GM12878 (cell line): ENCODE measurements around the gene AARSD1.

Source experiments
- BCLAF1 ChIP-seq: fragments of 450-650 bp; IDR thresholded peaks from 2 replicates; pipeline ENCODE4 v1.6.1; 2017; ENCODE audit warnings: antibody characterized with exemption, mild to moderate bottlenecking, moderate library complexity
- POLR2AphosphoS5 ChIP-seq: IDR thresholded peaks from 2 replicates; pipeline ENCODE4 v1.6.1; 2011; ENCODE audit warnings: mild to moderate bottlenecking, low read length, inconsistent platforms
- SMC3 ChIP-seq: IDR thresholded peaks from 2 replicates; pipeline ENCODE4 v1.6.1; 2011; ENCODE audit warnings: low read length, improper control_type of control experiment, borderline replicate concordance
- TF ChIP-seq, protein P1 (sequence below): fragments of 450-650 bp; formaldehyde crosslinking; IDR thresholded peaks from 2 replicates; pipeline ENCODE4 v1.4.0; 2022; ENCODE audit warnings: mild to moderate bottlenecking, moderate library complexity
- TF ChIP-seq, protein P2 (sequence below): IDR thresholded peaks from 2 replicates; pipeline ENCODE4 v1.6.1; 2011; ENCODE audit warnings: borderline replicate concordance, low read depth, mild to moderate bottlenecking, moderate library complexity, low read length; ENCODE audit not compliant: insufficient read depth, poor library complexity, severe bottlenecking

DNA sequence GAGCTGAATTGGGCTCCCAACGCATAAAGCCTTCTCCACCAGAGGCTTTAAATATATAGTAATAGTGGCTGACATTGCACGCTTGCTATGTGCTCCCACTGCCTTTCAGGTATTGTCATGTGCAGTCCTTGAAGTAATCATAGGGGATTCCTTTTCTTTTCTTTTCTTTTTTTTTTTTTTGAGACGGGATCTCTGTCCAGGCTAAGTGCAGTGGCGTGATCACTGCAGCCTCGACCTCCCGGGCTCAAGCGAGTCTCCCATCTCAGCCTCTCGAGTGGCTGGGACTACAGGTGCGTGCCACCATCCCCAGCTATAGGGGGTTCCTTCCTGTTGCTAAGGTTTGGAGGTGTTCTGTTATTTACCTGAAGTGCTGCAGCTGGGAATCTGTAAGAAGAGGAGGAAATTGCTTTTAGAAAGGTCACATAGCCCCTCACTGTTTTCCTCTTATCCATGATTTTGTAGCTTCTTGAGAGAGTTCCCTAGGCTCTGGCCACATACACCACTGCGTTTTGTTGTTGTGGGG, 34.8 kb upstream of the AARSD1 start:
- TF ChIP-seq, protein P1, sequence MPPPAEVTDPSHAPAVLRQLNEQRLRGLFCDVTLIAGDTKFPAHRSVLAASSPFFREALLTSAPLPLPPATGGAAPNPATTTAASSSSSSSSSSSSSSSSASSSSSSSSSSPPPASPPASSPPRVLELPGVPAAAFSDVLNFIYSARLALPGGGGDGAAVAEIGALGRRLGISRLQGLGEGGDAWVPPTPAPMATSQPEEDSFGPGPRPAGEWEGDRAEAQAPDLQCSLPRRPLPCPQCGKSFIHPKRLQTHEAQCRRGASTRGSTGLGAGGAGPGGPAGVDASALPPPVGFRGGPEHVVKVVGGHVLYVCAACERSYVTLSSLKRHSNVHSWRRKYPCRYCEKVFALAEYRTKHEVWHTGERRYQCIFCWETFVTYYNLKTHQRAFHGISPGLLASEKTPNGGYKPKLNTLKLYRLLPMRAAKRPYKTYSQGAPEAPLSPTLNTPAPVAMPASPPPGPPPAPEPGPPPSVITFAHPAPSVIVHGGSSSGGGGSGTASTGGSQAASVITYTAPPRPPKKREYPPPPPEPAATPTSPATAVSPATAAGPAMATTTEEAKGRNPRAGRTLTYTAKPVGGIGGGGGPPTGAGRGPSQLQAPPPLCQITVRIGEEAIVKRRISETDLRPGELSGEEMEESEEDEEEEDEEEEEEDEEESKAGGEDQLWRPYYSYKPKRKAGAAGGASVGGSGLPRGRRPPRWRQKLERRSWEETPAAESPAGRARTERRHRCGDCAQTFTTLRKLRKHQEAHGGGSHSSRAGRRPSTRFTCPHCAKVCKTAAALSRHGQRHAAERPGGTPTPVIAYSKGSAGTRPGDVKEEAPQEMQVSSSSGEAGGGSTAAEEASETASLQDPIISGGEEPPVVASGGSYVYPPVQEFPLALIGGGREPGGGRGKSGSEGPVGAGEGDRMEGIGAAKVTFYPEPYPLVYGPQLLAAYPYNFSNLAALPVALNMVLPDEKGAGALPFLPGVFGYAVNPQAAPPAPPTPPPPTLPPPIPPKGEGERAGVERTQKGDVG (CRISPR knock-in tag), result no peak
- no peak for TF ChIP-seq SMC3
- TF ChIP-seq, protein P2, sequence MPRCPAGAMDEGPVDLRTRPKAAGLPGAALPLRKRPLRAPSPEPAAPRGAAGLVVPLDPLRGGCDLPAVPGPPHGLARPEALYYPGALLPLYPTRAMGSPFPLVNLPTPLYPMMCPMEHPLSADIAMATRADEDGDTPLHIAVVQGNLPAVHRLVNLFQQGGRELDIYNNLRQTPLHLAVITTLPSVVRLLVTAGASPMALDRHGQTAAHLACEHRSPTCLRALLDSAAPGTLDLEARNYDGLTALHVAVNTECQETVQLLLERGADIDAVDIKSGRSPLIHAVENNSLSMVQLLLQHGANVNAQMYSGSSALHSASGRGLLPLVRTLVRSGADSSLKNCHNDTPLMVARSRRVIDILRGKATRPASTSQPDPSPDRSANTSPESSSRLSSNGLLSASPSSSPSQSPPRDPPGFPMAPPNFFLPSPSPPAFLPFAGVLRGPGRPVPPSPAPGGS, result no peak
- TF ChIP-seq POLR2AphosphoS5, result no peak
- TF ChIP-seq BCLAF1, result no peak
